Cardiac septum (tissue), 1 donor: Measurements from ENCODE around the gene LIX1L. TPM values are rescaled to one million over a fixed set of nuclear protein-coding genes. Genes with fewer than 3 reads are reported as not detected.
A peak's percentile ranks its signal among the peaks of the same experiment; 100 is the strongest.

ENCODE experiments used
- DNase-seq: peaks from one replicate; pipeline ENCODE4 v3.0.0-alpha.2; 2020; ENCODE audit warnings: low spot score
- intact Hi-C: fragments of 100-400 bp; cut with DNase I; formaldehyde crosslinking; loops from one replicate; pipeline ENCODE4 v1.14.0; 2022
- total RNA-seq: library from RNA; stranded (reverse); fragmentation: NEBNext Ultra II Directional; extraction: Animal tissue kit (Norgen Biotek cat#: 25700); gene quantifications from one replicate; pipeline ENCODE4 v1.2.1, GENCODE V29; 2021
- donor health status: DM: no; HTN: no; CAD: no.

LIX1L gene
- total RNA-seq, 1 donor from 2014 or later = 25.6 TPM

DNA sequence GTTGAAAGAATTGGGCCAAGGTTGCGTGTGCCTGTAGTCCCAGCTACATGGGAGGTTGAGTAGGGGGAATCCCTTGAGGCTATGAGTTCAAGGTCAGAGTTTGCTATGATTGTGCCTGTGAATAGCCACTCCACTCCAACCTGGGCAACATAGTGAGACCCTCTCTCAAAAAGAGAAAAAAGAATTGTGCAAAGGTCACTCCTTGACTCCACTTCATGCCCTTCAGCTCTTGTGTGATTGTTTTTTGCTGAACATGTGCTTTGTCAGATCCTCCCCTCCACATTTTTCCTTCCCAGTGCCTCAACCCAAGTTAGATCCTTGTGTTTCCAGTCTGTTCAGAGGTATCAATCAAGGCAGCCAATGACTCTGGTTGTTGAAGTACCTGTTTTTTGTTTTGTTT lies 30.1 kb upstream of the LIX1L start:
- DNase-seq = no peak
- intact Hi-C loops = no loop called here

DNA sequence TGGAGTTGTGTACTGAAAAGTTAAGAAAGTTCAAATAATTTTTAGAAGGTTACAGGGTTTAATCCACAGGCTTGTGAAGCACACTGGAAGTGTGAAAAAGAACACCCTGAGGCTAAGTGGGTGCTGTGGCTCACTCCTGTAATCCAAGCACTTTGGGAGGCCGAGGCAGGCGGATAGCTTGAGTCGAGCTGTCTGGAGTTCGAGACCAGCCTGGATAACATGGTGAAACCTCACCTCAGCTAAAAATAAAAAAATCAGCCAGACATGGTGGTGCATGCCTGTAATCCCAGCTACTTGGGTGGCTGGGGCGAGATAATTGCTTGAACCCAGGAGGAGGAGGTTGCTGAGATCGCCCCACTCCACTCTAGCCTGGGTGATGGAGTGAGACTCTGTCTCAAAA lies 28.7 kb upstream of the LIX1L start:
- no peak for DNase-seq
- intact Hi-C loops = no loop called here

DNA sequence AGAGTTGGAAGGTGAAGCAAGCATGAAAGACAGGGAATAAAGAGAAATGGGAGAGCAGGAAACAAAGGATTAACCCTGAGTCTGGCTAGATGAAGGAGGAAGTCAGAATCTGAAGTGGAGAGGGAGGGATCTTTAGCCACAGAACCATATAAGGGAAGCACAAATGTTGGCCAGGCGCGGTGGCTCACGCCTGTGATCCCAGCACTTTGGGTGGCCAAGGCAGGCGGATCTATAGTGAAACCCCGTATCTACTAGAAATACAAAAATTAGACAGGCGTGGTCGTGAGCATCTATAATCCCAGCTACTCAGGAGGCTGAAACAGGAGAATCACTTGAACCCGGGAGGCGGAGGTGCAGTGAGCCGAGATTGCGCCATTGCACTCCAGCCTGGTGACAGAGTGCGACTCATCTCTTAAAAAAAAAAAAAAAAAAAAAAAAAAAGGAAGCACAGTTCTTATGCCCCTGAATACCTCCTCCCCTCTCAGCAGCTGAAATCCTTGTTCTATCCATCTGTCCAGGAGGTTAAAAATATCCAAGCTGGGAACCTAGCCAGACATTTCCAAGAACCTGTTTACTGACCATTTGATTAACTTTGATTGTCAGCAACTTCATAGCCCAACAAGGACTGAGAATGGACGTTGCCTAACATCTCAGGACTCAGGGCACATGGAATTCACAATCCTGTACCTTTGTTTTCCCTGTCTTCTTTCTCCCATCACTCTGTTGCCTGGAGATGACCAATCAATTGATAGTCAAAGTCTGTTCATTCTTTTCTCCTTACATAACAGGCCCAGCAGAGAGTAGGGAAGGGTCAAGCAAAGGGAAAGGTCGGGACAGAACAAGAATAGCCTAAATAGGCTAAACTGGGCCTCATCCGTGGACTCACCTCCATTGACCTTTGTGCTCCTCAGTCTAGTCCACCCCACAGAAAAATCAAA lies 28.0 kb upstream of the LIX1L start:
- intact Hi-C loops = no loop called here
- DNase-seq = peak; percentile 88

DNA sequence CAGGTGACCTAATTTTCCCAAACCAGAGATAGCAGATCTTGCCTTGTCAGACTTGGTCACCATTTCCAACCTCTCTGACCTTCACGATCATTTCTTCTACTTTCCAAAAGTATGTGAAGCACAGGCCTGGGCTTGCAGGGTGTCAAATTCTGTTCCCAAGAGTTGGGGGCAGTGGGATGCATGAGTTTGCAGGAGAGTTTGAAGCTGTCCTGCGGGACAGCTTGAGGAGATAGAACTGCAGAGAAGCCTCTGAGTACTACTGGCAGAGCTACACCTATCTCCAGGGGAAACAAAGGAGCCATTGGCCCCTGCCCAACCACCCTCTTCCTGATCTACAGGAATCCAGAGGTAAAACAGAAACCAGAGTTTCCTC lies 27.3 kb upstream of the LIX1L start:
- intact Hi-C loops = no loop called here
- no peak for DNase-seq

DNA sequence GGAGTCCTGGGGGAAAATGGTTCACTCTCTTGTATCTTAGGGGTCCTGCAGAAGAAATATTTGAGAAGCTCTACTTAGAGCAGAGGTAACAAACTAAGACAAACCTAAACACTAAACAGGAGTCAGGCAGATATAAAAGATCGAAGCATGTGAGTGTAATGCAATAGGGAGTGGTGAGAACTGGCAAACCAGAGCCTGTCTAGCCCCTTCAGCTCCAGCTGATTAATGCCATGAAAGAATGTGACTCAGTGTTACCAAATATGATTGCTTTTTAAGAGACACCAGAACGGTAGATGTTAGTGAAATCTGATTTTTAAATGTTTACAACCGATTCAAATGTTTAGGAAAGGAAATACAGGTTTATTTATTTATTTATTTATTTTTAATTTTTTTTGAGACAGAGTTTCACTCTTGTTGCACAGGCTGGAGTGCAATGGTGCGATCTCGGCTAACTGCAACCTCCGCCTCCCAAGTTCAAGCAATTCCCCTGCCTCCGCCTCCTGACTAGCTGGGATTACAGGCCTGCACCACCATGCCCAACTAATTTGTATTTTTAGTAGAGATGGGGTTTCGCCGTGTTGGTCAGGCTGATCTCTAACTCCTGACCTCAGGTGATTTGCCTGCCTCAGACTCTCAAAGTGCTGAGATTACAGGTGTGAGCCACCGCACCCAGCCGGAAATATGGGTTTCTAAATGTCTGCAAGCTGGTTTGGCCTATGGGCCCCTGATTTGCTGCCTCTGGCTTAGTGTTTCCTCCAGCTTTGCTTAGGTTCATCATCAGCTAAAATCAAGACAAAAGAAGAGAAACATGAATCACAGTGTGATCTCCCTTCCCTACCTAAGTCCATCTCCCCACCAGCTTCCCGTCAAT lies 26.4 kb upstream of the LIX1L start:
- no peak for DNase-seq
- intact Hi-C loops = no loop called here

DNA sequence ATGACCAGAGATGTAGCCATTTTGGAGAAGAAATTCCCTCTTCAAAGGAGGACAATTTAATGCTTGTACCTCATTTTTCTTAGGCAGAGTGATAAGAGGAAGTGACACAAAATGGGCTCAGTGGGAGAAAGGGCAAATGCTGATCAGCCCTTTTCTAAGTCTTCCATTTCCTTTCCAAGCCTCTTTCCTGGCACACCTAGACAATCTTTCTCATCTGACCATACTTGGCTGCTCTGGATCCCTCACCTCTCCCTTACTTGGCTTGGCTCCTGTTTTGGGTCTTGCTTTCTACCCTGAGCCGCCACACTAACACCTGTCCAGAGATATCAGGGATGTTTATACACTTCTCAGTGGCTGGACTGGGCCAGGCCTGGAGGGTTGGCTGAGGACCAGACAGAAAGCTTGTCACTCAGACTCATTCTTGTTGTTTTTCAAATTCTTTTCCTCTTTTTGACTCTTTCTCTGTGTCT lies 25.4 kb upstream of the LIX1L start:
- intact Hi-C loops = no loop called here
- no peak for DNase-seq

DNA sequence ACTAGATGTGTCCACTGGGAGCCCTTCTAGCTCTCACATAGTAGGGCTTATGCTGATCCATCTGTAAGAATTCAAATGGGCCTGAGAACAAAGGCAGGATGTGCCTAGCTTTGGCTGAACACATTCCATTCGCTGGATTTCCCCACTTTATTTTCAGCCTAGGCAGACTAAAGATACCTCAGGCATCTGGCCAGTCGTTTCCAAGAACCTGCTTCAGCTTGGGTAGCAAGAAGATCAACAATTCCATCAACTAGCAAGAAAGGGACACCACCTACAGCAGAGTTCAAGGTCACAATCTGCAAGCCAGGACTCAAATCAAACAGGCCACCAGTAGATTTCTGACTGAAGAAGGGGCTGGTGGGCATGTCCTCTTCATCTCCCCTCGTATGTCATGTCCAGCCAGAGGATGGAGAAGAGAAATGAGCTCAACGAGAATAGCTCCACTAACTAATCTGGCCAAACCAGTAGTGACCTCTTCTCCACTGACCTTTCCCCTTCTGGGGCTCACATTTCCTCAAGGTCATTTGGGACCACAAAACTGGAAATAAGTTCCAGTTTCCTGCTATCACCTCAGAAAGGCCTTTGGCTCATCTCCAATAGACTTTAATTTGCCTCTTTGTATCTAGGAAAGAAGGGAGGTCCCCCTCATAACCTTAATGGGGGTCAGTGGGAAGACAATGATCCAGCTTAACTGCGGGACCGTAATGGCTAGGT lies 24.4 kb upstream of the LIX1L start:
- intact Hi-C loops = no loop called here
- DNase-seq = no peak

DNA sequence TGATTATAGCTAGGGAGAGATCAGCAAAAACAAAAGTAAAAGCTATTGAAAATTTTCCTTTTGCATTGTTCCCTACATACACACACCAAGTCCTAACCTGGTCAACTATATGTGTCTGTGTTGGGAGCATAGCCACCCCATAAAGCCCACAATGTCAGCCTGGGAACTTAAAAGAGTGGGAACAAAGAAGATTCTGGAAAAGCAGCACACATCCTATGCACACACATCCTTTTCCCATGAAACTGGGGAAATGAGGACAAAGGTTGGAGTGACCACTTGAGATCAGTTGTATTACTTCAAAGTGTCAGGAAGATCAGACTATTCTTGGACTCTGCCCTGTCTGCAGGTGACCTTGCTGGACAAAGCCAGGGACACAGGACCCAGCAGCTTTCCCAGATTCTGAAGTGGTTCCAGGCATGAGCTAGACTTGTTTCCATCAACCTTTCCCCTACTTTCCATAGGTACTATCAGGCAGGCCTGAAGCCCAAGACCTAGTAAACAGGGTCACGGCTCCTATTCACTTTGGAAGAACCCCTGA lies 22.7 kb upstream of the LIX1L start:
- intact Hi-C loops = no loop called here

DNA sequence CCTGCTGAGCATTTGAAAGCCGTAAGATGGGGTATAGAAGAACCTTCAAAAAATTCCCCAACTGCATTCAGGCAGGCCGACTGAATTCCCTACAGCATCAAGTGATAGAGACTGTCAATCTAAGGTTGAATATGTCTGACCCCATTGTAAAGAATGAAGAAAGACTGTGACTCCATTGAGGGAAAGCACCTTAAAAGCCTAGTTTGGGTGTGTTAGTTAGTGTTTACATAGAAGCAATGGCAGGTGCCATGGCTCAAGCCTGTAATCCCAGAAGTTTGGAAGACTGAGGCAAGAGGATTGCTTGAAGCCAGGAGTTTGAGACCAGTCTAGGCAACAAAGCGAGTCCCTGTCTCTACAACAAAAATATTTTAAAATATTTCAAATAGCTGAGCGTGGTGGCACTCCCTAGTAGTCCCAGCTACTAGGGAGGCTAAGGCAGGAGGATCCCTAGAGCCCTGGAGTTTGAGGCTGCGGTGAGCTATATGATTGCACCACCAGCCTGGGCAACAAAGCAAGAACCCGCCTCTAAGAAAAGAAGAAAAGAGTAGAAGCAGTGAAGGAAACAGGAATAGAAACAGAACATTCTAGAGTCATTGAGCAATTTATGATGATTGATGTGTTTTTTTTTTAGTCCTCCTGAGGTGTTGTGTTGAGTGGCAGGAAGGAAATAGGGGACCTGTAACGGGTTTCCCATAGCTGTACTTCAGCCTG lies 22.1 kb upstream of the LIX1L start:
- intact Hi-C loops = loop anchor here (1.0 to 2.0 kb wide), 2 partner anchors 15 to 16 kb away; partner anchors contain the start of genes ANKRD34A, POLR3GL and TXNIP
- DNase-seq = no peak

More for the DNA sequence above, 22.7 kb upstream of the LIX1L start:
- DNase-seq = no peak

DNA sequence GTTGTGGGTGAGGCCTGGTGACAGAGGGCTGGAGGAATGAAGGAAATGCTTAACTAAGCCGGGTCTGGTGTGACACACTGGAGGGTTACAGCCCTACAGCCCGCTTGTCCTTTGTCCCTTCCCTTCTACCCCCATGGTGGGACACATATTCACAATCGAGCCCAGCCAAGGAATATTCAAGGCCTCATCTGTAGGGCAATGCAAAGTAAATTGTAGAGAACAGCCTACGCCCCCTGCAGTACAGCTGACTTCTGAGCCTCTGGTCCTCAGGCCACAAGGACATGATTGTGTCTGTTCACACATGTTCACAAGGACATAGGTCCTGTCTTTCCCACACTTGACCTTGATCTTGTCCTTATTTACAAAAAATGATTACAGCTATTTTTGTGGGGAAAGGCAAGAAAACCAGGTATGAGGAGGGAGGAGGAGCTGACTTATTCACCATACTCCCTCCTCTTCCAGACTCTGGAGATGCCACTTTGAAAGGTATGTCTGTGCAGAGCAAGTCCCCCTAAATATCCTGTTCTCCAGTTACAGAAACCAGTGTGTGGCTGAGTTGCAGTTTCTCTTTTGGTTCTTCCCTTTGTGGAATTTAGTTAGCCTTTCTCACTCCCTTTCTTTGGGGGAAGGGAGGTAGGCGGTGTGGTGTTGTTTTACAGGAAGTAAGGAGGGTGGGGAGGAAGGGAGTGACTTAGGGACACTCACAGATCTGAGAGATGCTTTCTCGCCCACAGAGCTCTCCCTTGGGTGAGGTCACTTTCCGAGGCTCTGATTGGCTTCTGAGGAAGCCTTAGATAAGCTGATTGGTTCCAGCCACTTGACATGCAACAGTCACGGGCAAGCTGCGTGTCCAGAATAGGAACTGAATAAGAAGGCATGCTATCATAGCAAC lies 21.3 kb upstream of the LIX1L start:
- intact Hi-C loops = loop anchor here (1.0 to 2.0 kb wide), 2 partner anchors 14 to 17 kb away; partner anchors contain the start of genes ANKRD34A, POLR3GL and TXNIP
- DNase-seq = peak; percentile 96

DNA sequence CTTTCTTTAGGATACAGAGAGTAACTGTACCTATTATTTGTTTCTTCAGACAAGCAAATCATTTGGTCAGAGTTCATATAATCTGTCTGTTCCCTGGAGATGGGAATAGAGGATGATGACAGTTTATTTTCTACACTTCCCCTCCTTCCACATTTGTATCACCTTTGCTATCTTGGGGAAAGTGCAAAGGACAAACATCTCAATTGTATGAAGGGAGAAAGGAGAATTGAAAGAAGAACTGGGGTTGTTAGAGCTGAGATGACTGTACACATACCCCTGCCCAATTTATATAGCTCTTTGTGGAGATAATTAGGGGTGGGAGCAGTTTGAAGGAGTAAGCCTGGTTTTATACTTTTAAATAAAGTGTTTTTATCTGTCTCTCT lies 20.6 kb upstream of the LIX1L start:
- intact Hi-C loops = loop anchor here (2.0 kb wide), 1 partner anchor 14 kb away; the partner anchor contains the start of genes ANKRD34A and POLR3GL
- DNase-seq = no peak

DNA sequence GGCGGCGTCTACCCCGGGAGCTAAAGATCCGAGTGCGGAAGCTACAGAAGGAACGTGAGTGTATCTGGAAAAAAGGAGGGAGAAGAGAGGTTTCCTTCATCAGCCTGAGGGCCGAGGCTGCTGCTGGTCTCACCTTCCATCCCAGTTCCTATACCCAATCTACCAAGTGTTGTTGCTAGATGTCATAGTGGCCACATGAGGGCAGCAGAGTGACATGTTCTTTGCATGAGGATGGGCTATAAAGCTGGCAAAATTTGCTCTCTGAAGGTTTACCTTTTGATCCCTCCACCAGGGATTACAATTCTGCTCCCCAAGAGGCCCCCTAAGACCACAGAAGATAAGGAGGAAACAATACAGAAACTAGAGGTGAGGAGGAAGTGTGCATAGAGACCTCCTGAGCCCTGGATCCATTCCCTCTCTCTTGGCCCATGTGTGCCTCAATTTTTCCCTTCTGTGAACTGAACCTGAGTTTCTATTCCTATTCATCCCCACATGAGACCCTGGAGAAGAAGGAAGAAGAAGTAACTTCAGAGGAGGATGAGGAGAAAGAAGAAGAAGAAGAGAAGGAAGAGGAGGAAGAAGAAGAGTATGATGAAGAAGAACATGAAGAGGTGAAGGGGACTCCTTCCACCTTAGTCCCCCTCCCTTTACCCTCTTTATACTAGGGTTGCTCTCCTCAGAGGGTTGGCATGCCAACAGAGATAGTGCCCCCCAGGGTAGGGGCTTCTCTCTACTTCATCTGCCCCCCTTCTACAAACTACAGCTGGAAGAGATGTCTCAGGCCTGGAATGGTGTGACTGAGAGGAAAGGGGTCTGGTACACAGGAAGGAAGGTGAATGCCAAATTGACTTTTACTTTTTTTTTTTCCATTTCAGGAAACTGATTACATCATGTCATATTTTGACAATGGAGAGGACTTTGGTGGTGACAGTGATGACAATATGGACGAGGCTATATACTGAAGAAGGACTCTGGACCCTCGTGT lies 20.0 kb upstream of the LIX1L start:
- intact Hi-C loops = loop anchor here (1.0 to 2.0 kb wide), 3 partner anchors 13 to 30 kb away; partner anchors contain the start of genes ANKRD34A and POLR3GL
- peak; percentile 88 for DNase-seq

DNA sequence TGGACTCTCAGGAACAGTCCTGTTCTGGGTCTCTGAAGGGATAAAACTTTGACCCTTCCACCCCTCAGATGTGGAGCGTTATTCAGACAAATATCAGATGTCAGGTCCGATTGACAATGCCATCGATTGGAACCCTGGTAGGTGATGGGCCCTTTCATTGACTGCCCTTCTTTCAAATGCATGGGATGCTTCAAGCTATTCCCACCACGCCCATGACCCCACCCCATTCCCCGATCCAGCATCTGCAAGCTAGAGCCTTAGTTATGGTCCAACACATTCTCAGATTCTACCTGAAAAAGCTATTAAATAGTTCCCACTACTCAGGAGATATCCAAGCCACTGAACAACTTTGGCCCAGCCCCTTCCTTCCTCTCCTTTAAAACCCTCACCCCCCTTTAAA lies 19.2 kb upstream of the LIX1L start:
- no peak for DNase-seq
- intact Hi-C loops = loop anchor here (1.0 kb wide), 2 partner anchors 20 to 30 kb away; no protein-coding TSS in a partner anchor

DNA sequence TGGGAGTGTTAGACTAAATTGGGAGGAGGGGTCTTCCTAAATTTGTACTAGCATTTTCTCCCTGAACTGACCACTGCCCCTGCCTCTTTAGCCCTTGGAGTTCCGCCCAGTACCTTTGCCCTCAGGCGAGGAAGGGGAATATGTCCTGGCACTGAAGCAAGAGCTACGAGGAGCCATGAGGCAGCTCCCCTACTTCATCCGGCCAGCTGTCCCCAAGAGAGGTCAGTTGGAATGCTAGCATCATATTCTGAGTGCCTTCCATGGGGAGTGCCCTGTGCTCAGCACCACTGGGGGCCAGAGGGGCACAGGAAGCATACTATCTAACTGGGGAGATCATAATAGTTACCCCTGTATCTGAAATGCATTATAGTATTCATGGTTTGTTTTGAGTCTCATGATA lies 17.4 kb upstream of the LIX1L start:
- no peak for DNase-seq
- intact Hi-C loops = no loop called here

DNA sequence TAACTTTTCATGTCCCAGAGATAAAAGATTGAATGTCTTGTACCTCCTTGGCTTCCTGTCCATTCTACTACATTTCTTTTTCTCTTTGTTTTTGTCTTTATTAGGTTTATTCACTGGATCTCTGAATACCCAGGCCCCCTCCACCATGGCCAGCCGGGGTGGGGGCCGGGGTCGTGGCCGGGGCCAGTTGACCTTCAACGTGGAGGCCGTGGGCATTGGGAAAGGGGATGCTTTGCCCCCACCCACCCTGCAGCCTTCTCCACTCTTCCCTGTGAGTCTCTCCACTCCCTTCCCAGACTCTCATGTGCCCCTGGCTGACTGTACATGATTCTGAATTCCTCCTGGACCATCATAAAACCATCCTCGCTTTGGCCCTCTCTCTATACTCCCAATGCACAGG lies 16.9 kb upstream of the LIX1L start:
- DNase-seq = no peak
- intact Hi-C loops = no loop called here

DNA sequence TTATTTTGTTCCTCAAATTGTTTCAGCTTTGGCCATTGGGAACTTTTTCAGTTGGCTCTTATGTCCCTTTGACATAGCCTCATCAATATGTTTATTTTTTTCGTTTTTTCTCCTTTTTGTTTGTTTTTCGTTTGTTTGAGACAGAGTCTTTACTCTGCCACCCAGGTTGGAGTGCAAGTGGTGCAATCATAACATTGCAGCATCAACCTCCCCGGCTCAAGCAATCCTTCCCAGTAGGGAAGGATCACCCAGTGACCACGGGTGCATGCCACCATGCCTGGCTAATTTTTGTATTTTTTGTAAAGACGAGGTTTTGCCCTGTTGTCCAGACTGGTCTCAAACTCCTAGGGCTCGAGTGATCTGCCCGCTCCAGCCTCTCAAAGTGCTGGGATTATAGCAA lies 14.8 kb upstream of the LIX1L start:
- intact Hi-C loops = no loop called here
- DNase-seq = no peak
